GM12878 (cell line): Measurements from ENCODE around the gene GOLIM4. TPM values are rescaled to one million over a fixed set of nuclear protein-coding genes. Genes with fewer than 3 reads are reported as not detected.

Experiments
- ASH2L ChIP-seq: fragments of 300-600, 200-600 bp; sonication (generic); IDR thresholded peaks from 2 replicates; pipeline ENCODE4 v1.6.1; 2017; ENCODE audit warnings: low read depth, mild to moderate bottlenecking, borderline replicate concordance
- FOXM1 ChIP-seq: IDR thresholded peaks from 2 replicates; pipeline ENCODE4 v1.6.1; 2012; ENCODE audit warnings: low read depth, mild to moderate bottlenecking, inconsistent platforms, low read length, moderate library complexity
- HCFC1 ChIP-seq: fragments of 150-350 bp; IDR thresholded peaks from 2 replicates; pipeline ENCODE4 v1.6.1; 2014; ENCODE audit warnings: low read length
- HDGF ChIP-seq: fragments of 450-650 bp; IDR thresholded peaks from 2 replicates; pipeline ENCODE4 v1.6.1; 2016; ENCODE audit warnings: antibody characterized with exemption
- HSF1 ChIP-seq: fragments of 150-350 bp; IDR thresholded peaks from 2 replicates; pipeline ENCODE4 v1.6.1; 2014; ENCODE audit warnings: mild to moderate bottlenecking, low read depth, low read length
- IRF4 ChIP-seq: IDR thresholded peaks from 2 replicates; pipeline ENCODE4 v1.6.1; 2011; ENCODE audit warnings: low read depth, low read length
- JUNB ChIP-seq: IDR thresholded peaks from 2 replicates; pipeline ENCODE4 v1.6.1; 2016; ENCODE audit warnings: antibody characterized with exemption, mild to moderate bottlenecking
- JUND ChIP-seq: IDR thresholded peaks from 2 replicates; pipeline ENCODE4 v1.6.1; 2012; ENCODE audit warnings: low read depth, mild to moderate bottlenecking, low read length, improper control_type of control experiment, moderate library complexity
- KDM1A ChIP-seq: fragments of 200-600 bp; sonication (generic); IDR thresholded peaks from 2 replicates; pipeline ENCODE4 v1.6.1; 2016; ENCODE audit warnings: borderline replicate concordance
- MEF2A ChIP-seq: IDR thresholded peaks from 2 replicates; pipeline ENCODE4 v1.6.1; 2011; ENCODE audit warnings: low read depth, mild to moderate bottlenecking, low read length, moderate library complexity; ENCODE audit not compliant: insufficient read depth
- MLLT1 ChIP-seq: fragments of 450-650 bp; IDR thresholded peaks from 2 replicates; pipeline ENCODE4 v1.6.1; 2016; ENCODE audit warnings: mild to moderate bottlenecking
- MYB ChIP-seq: fragments of 150-350 bp; IDR thresholded peaks from 2 replicates; pipeline ENCODE4 v1.6.1; 2014; ENCODE audit warnings: mild to moderate bottlenecking, low read depth, low read length, borderline replicate concordance
- NFYA ChIP-seq: IDR thresholded peaks from 2 replicates; pipeline ENCODE4 v1.6.1; 2011; ENCODE audit warnings: low read depth, mild to moderate bottlenecking, low read length, improper control_type of control experiment, borderline replicate concordance
- NRF1 ChIP-seq: conservative IDR thresholded peaks from 2 replicates; pipeline ENCODE4 v1.6.1; 2011; ENCODE audit warnings: mild to moderate bottlenecking, low read depth, low read length, improper control_type of control experiment
- RB1 ChIP-seq: fragments of 450-650 bp; formaldehyde crosslinking; IDR thresholded peaks from 2 replicates; pipeline ENCODE4 v1.6.1; 2017; ENCODE audit warnings: mild to moderate bottlenecking, borderline replicate concordance
- RCOR1 ChIP-seq: conservative IDR thresholded peaks from 2 replicates; pipeline ENCODE4 v1.6.1; 2012; ENCODE audit warnings: low read depth, low read length, improper control_type of control experiment
- SKIL ChIP-seq: fragments of 450-650 bp; IDR thresholded peaks from 2 replicates; pipeline ENCODE4 v1.6.1; 2017; ENCODE audit warnings: mild to moderate bottlenecking, low read depth, inconsistent platforms; ENCODE audit not compliant: poor library complexity, severe bottlenecking
- SMARCA5 ChIP-seq: fragments of 450-650 bp; IDR thresholded peaks from 2 replicates; pipeline ENCODE4 v1.6.1; 2017; ENCODE audit warnings: mild to moderate bottlenecking
- SMC3 ChIP-seq: IDR thresholded peaks from 2 replicates; pipeline ENCODE4 v1.6.1; 2011; ENCODE audit warnings: low read length, improper control_type of control experiment, borderline replicate concordance
- SPI1 ChIP-seq: IDR thresholded peaks from 2 replicates; pipeline ENCODE4 v1.6.1; 2011; ENCODE audit warnings: low read depth, mild to moderate bottlenecking, low read length, moderate library complexity, borderline replicate concordance; ENCODE audit not compliant: insufficient read depth
- SREBF1 ChIP-seq: IDR thresholded peaks from 2 replicates; pipeline ENCODE4 v1.6.1; 2012; ENCODE audit warnings: mild to moderate bottlenecking, low read length
- SREBF2 ChIP-seq: IDR thresholded peaks from 2 replicates; pipeline ENCODE4 v1.6.1; 2012; ENCODE audit warnings: mild to moderate bottlenecking, low read length
- YY1 ChIP-seq: IDR thresholded peaks from 2 replicates; pipeline ENCODE4 v1.6.1; 2011; ENCODE audit warnings: low read depth, mild to moderate bottlenecking, low read length
- ZNF217 ChIP-seq: fragments of 450-650 bp; IDR thresholded peaks from 2 replicates; pipeline ENCODE4 v1.6.1; 2017; ENCODE audit warnings: antibody characterized with exemption, mild to moderate bottlenecking
- ZZZ3 ChIP-seq: IDR thresholded peaks from 2 replicates; pipeline ENCODE4 v1.6.1; 2011; ENCODE audit warnings: low read depth; ENCODE audit not compliant: control insufficient read depth, insufficient read length
- polyA plus RNA-seq, 11 experiments: library from polyadenylated mRNA; depleted of rRNA in 4 of 11; unstranded in 6 of 11; stranded (reverse) in 5 of 11; fragments of >200 nt; fragmentation: Nextera tagmentation in 4 of 11; fragmentation: Illumina TruSeq in 1 of 11; extraction: Ambion mirVana in 4 of 11; extraction: Trizol in 1 of 11; gene quantifications; 1 replicate in 1 of 11; 2 replicates in 10 of 11; pipeline versions ENCODE4 v1.2.1 to v1.2.3, GENCODE V29; 2011 to 2016; ENCODE audit warnings: inconsistent platforms in 2 of 11, missing spikeins in 2 of 11, low read depth in 1 of 11
- total RNA-seq, 4 experiments: library from RNA; depleted of rRNA in 3 of 4; stranded (reverse); fragments of >200 nt in 3 of 4; fragmentation: Illumina TruSeq in 1 of 4; extraction: Trizol in 1 of 4; gene quantifications; 2 replicates each; pipeline versions ENCODE4 v1.2.1 to v1.2.3, GENCODE V29; 2013 to 2021
- TF ChIP-seq, protein P1 (sequence below), 3 experiments: IDR thresholded peaks in 2 of 3; conservative IDR thresholded peaks in 1 of 3; 2 replicates each; pipeline ENCODE4 v1.5.1; 2011; ENCODE audit warnings: low read depth in 3 of 3, low read length in 3 of 3, mild to moderate bottlenecking in 3 of 3, control low read depth in 2 of 3, moderate library complexity in 2 of 3, inconsistent platforms in 1 of 3, mixed read lengths in 1 of 3; ENCODE audit not compliant: control insufficient read depth in 2 of 3, insufficient read depth in 1 of 3; ENCODE audit errors: extremely low read depth in 1 of 3

Gene GOLIM4
- total and polyA plus RNA-seq, 10 of the 15 experiments (the other 5 are each of a cell fraction or from before 2014, with no cell fraction given), result 11.1 to 32.4 (median 19.3) TPM

GRCh38 chr3:168047190-168047795, 48.4 kb downstream of the GOLIM4 start (continued):
- TF ChIP-seq ZNF217 (no peak), ASH2L (no peak), YY1 (peak; percentile 81), JUND (no peak), SPI1 (0 out of 2 replicates have a peak, but pooled peaks have one; percentile 19), SREBF1 (no peak), MEF2A (0 out of 2 replicates have a peak, but pooled peaks have one; percentile 16), ZZZ3 (no peak), RCOR1 (0 out of 2 replicates have a peak, but pooled peaks have one; percentile 35), RB1 (peak; percentile 47; the same call in 1 of the 2 replicates), SMARCA5 (peak; percentile 83), NRF1 (no peak), HCFC1 (no peak), HDGF (no peak), KDM1A (no peak), MLLT1 (no peak), MYB (no peak), FOXM1 (peak; percentile 70), HSF1 (no peak), SMC3 (peak; percentile 97), SREBF2 (no peak), JUNB (no peak), SKIL (peak; percentile 51), IRF4 (no peak), NFYA (no peak)
- TF ChIP-seq, protein P1, sequence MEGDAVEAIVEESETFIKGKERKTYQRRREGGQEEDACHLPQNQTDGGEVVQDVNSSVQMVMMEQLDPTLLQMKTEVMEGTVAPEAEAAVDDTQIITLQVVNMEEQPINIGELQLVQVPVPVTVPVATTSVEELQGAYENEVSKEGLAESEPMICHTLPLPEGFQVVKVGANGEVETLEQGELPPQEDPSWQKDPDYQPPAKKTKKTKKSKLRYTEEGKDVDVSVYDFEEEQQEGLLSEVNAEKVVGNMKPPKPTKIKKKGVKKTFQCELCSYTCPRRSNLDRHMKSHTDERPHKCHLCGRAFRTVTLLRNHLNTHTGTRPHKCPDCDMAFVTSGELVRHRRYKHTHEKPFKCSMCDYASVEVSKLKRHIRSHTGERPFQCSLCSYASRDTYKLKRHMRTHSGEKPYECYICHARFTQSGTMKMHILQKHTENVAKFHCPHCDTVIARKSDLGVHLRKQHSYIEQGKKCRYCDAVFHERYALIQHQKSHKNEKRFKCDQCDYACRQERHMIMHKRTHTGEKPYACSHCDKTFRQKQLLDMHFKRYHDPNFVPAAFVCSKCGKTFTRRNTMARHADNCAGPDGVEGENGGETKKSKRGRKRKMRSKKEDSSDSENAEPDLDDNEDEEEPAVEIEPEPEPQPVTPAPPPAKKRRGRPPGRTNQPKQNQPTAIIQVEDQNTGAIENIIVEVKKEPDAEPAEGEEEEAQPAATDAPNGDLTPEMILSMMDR (IDR thresholded peaks at IDR 0.05 in 2 of 3, conservative IDR thresholded peaks at IDR 0.05 in 1 of 3; ENCODE audit: control insufficient read depth in 2 of 3, extremely low read depth in 1 of 3, insufficient read depth in 1 of 3, low read depth in 3 of 3, low read length in 3 of 3), result peak; percentile 64 to 96 (median 83)
